GM12878 (cell line): ENCODE data around the gene CAPNS2.

Source experiments
- EP300 ChIP-seq, 2 experiments: fragments of 150-350 bp in 1 of 2; IDR thresholded peaks; 2 replicates each; pipeline ENCODE4 v1.6.1; 2011 to 2012; ENCODE audit warnings: low read depth in 2 of 2, low read length in 2 of 2, borderline replicate concordance in 1 of 2, improper control_type of control experiment in 1 of 2, inconsistent platforms in 1 of 2; ENCODE audit not compliant: control insufficient read depth in 1 of 2
- TF ChIP-seq, protein P1 (sequence below): IDR thresholded peaks from 2 replicates; pipeline ENCODE4 v1.6.1; 2011; ENCODE audit warnings: low read depth, mild to moderate bottlenecking, low read length, moderate library complexity, borderline replicate concordance; ENCODE audit errors: extremely low read depth

DNA sequence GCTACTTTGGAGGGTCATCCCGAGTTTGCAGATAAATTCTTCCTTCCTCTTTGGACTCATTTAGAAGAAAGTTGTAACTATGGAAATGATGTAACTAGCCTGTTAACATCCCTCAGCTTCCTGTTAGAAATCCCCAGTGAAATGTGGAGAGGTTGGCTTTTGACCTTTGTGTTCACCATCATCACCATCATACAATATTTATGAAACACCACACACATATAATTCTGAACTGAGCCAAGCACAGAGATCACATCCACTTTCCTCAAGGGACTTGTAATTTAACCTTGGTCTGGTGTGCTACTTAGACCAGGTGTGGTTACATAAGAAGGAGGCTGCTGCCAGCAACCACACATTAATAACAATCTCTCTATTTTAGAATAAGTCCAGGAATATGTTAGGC, 2.5 kb downstream of the CAPNS2 start:
- TF ChIP-seq EP300 (IDR thresholded peaks at IDR 0.05; ENCODE audit: borderline replicate concordance in 1 of 2, control insufficient read depth in 1 of 2, low read depth in 2 of 2, low read length in 2 of 2), result no peak
- TF ChIP-seq, protein P1, sequence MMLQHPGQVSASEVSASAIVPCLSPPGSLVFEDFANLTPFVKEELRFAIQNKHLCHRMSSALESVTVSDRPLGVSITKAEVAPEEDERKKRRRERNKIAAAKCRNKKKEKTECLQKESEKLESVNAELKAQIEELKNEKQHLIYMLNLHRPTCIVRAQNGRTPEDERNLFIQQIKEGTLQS, result no peak
